Measurements from ENCODE around the gene VWF.

The VWF gene

GRCh38 chr12:6034596-6034995, 89.9 kb downstream of the VWF start:
- no peak for TF ChIP-seq CTCF (IDR thresholded peaks at IDR 0.05; ENCODE audit: borderline replicate concordance, control extremely low read depth, extremely low read depth, insufficient read depth, missing control alignments)
- no peak for DNase-seq (ENCODE audit: low spot score)
- in situ Hi-C loops (cut with MboI; ENCODE audit: low sequenced_read_pairs, unreplicated experiment): no loop called here

- in situ Hi-C loops (cut with MboI; ENCODE audit: low sequenced_read_pairs, unreplicated experiment): no loop called here
- no peak for TF ChIP-seq CTCF (IDR thresholded peaks at IDR 0.05; ENCODE audit: borderline replicate concordance, control extremely low read depth, extremely low read depth, insufficient read depth, missing control alignments)
- DNase-seq (ENCODE audit: low spot score): no peak
These were observed 90.9 kb downstream of the VWF start for GRCh38 chr12:6033546-6033945.

GRCh38 chr12:6032726-6033125, 91.7 kb downstream of the VWF start:
- in situ Hi-C loops (cut with MboI; ENCODE audit: low sequenced_read_pairs, unreplicated experiment): no loop called here
- no peak for TF ChIP-seq CTCF (IDR thresholded peaks at IDR 0.05; ENCODE audit: borderline replicate concordance, control extremely low read depth, extremely low read depth, insufficient read depth, missing control alignments)

GRCh38 chr12:6031001-6031400, 93.5 kb downstream of the VWF start:
- in situ Hi-C loops (cut with MboI; ENCODE audit: low sequenced_read_pairs, unreplicated experiment): no loop called here
- DNase-seq (ENCODE audit: low spot score): no peak
- no peak for TF ChIP-seq CTCF (IDR thresholded peaks at IDR 0.05; ENCODE audit: borderline replicate concordance, control extremely low read depth, extremely low read depth, insufficient read depth, missing control alignments)

More at GRCh38 chr12:6032726-6033125, 91.7 kb downstream of the VWF start:
- DNase-seq (ENCODE audit: low spot score): no peak

- no peak for DNase-seq (ENCODE audit: low spot score)
- no peak for TF ChIP-seq CTCF (IDR thresholded peaks at IDR 0.05; ENCODE audit: borderline replicate concordance, control extremely low read depth, extremely low read depth, insufficient read depth, missing control alignments)
- in situ Hi-C loops (cut with MboI; ENCODE audit: low sequenced_read_pairs, unreplicated experiment): no loop called here
These were observed 94.4 kb downstream of the VWF start for GRCh38 chr12:6030081-6030480.

GRCh38 chr12:6029401-6029800, 95.1 kb downstream of the VWF start:
- in situ Hi-C loops (cut with MboI; ENCODE audit: low sequenced_read_pairs, unreplicated experiment): no loop called here
- no peak for DNase-seq (ENCODE audit: low spot score)

More at GRCh38 chr12:6029401-6029800, 95.1 kb downstream of the VWF start:
- TF ChIP-seq CTCF (IDR thresholded peaks at IDR 0.05; ENCODE audit: borderline replicate concordance, control extremely low read depth, extremely low read depth, insufficient read depth, missing control alignments): no peak
